ENCODE measurements around the gene HSD17B2.

The HSD17B2 gene

GRCh38 chr16:82044585-82044911, 9.5 kb downstream of the HSD17B2 start:
- no peaks in the 10 kb centered on the region for H3K36me3 ChIP-seq
- TF ChIP-seq, protein P1, sequence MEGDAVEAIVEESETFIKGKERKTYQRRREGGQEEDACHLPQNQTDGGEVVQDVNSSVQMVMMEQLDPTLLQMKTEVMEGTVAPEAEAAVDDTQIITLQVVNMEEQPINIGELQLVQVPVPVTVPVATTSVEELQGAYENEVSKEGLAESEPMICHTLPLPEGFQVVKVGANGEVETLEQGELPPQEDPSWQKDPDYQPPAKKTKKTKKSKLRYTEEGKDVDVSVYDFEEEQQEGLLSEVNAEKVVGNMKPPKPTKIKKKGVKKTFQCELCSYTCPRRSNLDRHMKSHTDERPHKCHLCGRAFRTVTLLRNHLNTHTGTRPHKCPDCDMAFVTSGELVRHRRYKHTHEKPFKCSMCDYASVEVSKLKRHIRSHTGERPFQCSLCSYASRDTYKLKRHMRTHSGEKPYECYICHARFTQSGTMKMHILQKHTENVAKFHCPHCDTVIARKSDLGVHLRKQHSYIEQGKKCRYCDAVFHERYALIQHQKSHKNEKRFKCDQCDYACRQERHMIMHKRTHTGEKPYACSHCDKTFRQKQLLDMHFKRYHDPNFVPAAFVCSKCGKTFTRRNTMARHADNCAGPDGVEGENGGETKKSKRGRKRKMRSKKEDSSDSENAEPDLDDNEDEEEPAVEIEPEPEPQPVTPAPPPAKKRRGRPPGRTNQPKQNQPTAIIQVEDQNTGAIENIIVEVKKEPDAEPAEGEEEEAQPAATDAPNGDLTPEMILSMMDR (IDR thresholded peaks at IDR 0.05): no peak
- H3K27me3 ChIP-seq: peaks cover 0 to 4% of the 10 kb centered on the region in 2 donors
- H3K4me1 ChIP-seq: no peaks in the 10 kb centered on the region
- no peak overlapping the region for H3K27ac ChIP-seq
- intact Hi-C loops (cut with DNase I; ENCODE audit: low total_unique reads): no loop called here
- H3K4me3 ChIP-seq: no peak overlapping the region
- H3K9me3 ChIP-seq: no peaks in the 10 kb centered on the region
- no peak for DNase-seq

GRCh38 chr16:82045465-82045864, 10.4 kb downstream of the HSD17B2 start:
- intact Hi-C loops (cut with DNase I; ENCODE audit: low total_unique reads): no loop called here
- TF ChIP-seq, protein P1 (IDR thresholded peaks at IDR 0.05): no peak
- H3K36me3 ChIP-seq: no peaks in the 10 kb centered on the region
- H3K4me1 ChIP-seq: no peaks in the 10 kb centered on the region
- H3K9me3 ChIP-seq: no peaks in the 10 kb centered on the region
- DNase-seq: no peak
- H3K27me3 ChIP-seq: peaks cover 0 to 4% of the 10 kb centered on the region in 2 donors
- no peak overlapping the region for H3K4me3 ChIP-seq
- H3K27ac ChIP-seq: no peak overlapping the region

DNA sequence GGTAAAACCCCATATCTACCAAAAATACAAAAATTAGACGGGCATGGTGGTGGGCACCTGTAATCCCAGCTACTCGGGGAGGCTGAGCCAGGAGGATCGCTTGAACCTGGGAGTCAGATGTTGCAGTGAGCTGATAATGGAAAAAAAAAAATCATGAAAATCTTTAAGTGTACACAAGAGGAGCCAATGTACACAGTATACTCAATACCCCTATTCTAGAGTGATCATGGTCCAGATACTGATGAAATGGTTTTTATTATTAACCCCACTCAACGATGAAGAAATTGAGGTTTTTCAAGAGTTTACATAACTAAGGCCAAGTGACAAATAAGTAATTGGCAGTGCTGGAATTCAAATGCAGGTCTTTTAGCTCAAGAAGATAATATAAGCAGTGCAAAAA, 11.5 kb downstream of the HSD17B2 start:
- no peak overlapping the region for H3K4me3 ChIP-seq
- no peaks in the 10 kb centered on the region for H3K36me3 ChIP-seq
- H3K4me1 ChIP-seq: no peaks in the 10 kb centered on the region
- H3K27me3 ChIP-seq: peaks cover 0 to 4% of the 10 kb centered on the region in 2 donors
- intact Hi-C loops (cut with DNase I; ENCODE audit: low total_unique reads): no loop called here
- H3K27ac ChIP-seq: no peak overlapping the region
- no peak for DNase-seq
- TF ChIP-seq, protein P1 (IDR thresholded peaks at IDR 0.05): no peak
- H3K9me3 ChIP-seq: no peaks in the 10 kb centered on the region

DNA sequence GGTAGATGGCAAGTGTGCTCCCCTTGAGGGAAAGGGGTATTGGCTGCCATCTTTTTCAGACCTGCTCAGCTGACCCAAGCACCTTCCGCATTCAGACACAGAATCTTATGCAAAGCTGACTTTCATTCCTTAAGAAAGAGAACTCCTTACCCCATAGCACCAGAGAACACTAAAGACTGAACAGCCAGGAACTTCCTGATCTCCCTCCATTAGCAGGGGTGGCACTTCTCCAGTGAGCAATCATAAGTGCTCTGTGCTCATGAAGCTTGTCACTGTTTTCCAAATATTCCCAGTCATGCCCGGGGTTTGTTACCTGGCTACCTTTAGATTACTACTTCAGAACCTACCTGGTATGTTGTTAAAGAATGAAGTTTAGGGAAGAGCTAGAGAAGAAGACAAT, 11.9 kb downstream of the HSD17B2 start:
- no peaks in the 10 kb centered on the region for H3K36me3 ChIP-seq
- no peak overlapping the region for H3K27ac ChIP-seq
- no peak for DNase-seq
- H3K4me3 ChIP-seq: no peak overlapping the region
- H3K27me3 ChIP-seq: peaks cover 0 to 4% of the 10 kb centered on the region in 2 donors
- TF ChIP-seq, protein P1 (IDR thresholded peaks at IDR 0.05): no peak
- intact Hi-C loops (cut with DNase I; ENCODE audit: low total_unique reads): no loop called here
- no peaks in the 10 kb centered on the region for H3K4me1 ChIP-seq
- no peaks in the 10 kb centered on the region for H3K9me3 ChIP-seq

- DNase-seq: no peak
- TF ChIP-seq, protein P1 (IDR thresholded peaks at IDR 0.05): no peak
- Histone ChIP-seq H3K27ac (no peak overlapping the region), H3K4me3 (no peak overlapping the region), H3K27me3 (peaks cover 0 to 4% of the 10 kb centered on the region in 2 donors), H3K36me3 (no peaks in the 10 kb centered on the region), H3K9me3 (no peaks in the 10 kb centered on the region), H3K4me1 (no peaks in the 10 kb centered on the region)
- intact Hi-C loops (cut with DNase I; ENCODE audit: low total_unique reads): no loop called here
These were observed 12.3 kb downstream of the HSD17B2 start for GRCh38 chr16:82047374-82047773.

DNA sequence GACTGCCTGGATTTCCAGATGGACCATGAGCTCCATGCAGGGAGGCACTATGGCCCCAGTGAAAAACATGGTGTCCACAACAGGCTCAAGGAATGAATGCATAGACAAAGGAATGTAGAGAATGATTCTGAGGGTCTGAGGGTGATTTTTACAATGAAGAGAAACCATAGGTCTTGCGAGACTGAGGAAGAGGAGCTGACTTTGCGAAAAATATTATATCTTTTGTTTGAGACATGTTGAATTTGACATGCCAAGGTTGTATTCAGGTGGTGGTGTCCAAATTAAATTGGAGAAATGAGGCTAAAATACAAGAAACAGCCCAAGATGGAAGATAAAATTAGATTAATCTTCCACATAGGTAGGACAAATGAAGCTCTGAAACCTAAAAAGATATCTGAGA, 12.7 kb downstream of the HSD17B2 start:
- Histone ChIP-seq H3K9me3 (no peaks in the 10 kb centered on the region), H3K4me1 (no peaks in the 10 kb centered on the region), H3K27me3 (peaks cover 0 to 3% of the 10 kb centered on the region in 2 donors), H3K27ac (no peak overlapping the region), H3K4me3 (no peak overlapping the region), H3K36me3 (no peaks in the 10 kb centered on the region)
- no peak for DNase-seq
- intact Hi-C loops (cut with DNase I; ENCODE audit: low total_unique reads): no loop called here
- TF ChIP-seq, protein P1 (IDR thresholded peaks at IDR 0.05): no peak

Measured in tibial artery (tissue), 4 donors.